NCI-H1436 (cell line): ENCODE measurements around the gene DES.
"Not testable (repeated sequence)": the region's sequence is repeated elsewhere in the genome, so short reads cannot be mapped to it uniquely, and the experiment has no call there.

Experiments used
- DNase-seq: peaks from one replicate; lab custom pipeline; 2025; lab: John Stamatoyannopoulos, UW

Gene DES

GRCh38 chr2:219399716-219400478, 18.3 kb upstream of the DES start:
- no peak for DNase-seq

DNA sequence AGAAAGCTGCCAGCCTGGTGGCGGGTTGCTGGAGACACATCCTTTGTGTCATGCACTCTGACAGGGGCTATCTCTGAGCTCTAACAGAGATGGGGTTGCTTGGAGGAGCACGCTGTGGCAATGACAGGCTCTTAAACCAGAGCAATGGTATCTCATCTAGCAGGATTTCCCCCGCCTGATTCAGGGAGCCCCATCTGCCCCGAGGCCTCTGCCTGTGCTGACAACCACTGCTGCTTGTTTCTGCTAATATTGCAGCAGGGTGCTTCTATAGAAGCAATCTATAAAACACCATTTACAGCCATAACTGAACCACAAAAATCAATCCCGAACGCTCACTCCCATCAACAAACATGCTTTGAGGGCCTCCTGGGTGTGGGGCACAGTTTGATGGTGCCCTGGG, 17.6 kb upstream of the DES start:
- DNase-seq = no peak

DNA sequence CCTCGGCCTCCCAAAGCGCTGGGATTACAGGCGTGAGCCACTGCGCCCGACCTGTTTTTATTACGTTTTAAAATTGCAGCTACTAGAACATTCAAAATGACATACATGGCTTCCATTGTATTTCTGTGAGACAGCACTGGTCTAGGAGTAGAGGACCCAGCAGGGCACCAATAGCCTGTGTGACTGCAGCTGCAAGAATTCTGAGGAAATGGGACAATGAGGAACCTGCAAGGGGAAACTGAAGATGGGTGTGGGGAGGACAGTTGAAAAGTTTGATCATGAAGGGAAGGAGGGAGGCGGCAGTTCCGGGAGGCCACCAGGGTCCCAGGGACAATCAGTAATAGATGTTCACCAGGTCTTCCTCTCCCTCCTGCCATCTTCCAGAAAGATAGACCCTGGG, 16.6 kb upstream of the DES start:
- DNase-seq = no peak

DNA sequence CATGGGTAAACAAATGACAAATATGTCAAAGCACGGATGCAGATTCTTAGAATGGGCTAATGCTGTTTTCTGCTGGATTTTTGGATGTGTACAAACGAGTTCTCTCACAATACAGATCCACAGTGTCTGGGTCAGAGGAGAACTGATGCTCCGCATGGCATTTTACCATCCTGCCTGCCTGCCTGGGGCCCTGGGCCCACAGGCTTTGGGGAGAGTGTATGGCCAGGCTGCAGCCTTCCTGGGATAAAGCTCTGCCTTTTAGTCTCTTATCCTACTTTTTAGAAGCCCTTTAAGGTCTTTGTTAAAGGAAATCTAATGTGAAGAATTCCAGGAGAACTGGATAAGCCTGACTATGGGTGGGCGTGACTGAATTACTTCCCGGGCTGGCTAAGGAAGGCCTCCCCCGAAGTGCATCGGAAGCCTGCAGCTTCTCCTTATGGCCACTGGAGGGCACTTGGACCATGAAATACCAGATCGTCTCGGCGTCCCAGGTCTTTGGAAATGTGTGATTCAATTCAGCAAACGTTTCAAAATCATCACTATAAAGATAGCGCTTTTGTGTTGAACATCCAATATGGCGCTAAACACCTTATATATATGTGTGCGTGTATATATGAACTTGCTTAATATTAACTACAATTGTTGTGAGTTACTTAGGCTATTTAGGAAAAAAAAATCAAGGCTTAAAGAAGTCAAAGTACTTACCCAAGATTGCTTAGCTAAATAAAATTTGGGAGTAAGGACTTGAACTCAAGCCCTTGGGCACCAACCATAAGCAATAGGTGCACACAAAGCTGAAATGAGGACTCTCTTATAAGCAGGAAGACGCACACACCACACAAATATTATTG, 15.3 kb upstream of the DES start:
- DNase-seq = peak; percentile 69

DNA sequence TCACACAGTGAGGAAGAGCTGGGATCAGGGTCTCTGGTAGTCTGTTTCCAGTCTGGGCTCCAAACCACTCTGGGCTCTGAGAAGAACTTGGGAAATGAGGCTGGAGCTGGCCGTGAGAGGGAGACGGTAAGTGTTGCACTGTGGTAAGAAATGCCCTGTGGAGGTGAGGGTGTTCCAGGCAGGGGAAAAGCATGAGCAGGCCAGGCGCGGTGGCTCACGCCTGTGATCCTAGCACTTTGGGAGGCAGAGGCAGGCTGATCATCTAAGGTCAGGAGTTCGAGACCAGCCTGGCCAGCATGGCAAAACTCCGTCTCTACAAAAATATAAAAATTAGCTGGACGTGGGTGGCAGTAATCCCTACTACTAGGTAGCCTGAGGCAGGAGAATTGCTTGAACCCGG, 14.3 kb upstream of the DES start:
- DNase-seq = no peak

DNA sequence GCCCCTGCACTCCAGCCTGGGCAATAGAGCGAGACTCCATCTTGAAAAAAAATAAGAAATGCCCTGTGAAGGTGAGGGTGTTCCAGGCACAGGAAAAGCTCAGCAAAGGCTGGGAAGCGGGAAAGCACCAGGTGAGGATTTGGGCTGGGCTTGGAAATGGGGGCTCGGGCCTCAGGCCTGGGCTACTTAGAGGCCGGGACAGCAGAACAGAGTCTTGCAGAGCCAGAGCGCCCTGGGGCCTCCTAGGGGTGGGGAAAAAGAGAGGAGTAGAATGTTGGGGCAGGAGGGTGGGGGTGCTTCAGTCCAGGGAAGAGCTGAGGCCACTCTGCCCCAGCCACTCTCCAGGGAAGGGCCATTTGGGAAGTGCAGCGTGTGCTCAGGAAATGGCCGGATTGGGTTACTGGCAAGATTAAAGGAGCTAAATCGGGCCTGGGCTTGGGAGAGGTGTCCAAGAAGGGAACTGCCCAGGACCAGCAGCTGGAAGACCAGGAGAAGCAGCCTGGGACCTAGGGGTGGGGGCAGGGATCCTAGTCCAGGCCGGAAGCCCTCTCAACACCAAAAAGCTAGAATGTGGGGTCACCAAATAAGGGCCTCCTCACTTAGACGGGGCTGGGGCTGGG, 13.8 kb upstream of the DES start:
- no peak for DNase-seq

GRCh38 chr2:219404954-219405353, 13.2 kb upstream of the DES start:
- DNase-seq = no peak

DNA sequence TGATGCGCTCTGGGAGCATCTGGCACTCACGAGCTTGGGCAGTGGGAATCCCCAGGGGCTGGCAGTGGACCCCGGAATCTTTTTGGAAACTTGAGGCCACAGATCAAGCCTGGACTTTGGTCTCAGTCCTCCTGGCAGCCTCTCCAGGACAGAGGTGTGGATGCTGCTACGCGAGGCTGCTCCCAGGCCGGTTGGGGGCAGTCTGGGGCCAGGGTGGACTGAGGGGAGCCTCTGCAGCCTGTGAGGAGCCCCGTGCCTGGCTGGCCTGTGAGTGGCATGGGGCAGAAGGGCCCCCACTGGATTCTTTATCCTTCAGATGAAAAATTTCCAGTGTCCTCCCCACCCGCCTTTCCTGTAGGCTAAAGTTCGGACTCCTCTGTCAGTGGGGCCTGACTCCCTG, 12.7 kb upstream of the DES start:
- DNase-seq = no peak

- no peak for DNase-seq
Observed at GRCh38 chr2:219405958-219406860, 12.0 kb upstream of the DES start.

DNA sequence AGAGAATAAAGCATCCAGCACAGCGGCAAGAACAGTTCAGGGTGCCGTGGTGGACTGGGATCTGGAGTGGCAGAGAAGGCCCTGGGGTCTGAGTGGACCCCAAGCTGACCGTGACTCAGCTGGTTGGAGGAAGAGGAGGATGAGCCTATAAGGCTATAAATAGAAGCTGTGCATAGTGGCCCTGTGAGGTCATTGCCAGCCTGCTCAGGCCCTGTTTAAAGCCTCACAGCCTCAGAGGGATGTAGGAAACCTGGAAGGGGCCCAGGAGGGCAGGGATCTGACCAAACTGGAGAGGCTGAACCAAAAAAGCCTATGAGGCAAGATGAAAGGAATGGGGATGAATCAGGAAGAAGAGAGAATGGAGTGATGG, 11.3 kb upstream of the DES start:
- no peak for DNase-seq

GRCh38 chr2:219407343-219407742, 10.8 kb upstream of the DES start:
- not testable (repeated sequence) for DNase-seq

- DNase-seq = no peak
Observed at GRCh38 chr2:219408204-219408603, 10.0 kb upstream of the DES start.

DNA sequence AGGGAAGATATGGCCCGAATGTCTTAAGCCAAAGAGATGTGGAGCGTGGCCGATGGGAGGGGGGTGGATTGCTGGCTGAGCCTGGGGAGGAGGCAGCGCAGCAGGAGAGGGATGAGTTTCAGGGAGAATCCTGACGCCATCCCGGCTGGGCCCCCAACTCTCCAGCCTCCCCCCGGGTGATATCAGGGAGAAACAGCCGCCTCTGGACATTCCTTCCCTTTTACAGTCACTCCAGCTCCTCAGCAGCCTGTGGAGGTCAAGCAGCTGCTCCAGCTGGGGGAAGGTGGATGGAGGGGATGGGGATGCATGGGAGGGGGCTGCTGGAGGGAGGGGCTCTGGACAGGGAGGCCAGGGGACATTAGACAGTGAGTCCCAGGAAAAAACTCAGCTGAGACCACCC, 9.5 kb upstream of the DES start:
- DNase-seq = no peak

GRCh38 chr2:219409619-219410018, 8.6 kb upstream of the DES start:
- no peak for DNase-seq

DNA sequence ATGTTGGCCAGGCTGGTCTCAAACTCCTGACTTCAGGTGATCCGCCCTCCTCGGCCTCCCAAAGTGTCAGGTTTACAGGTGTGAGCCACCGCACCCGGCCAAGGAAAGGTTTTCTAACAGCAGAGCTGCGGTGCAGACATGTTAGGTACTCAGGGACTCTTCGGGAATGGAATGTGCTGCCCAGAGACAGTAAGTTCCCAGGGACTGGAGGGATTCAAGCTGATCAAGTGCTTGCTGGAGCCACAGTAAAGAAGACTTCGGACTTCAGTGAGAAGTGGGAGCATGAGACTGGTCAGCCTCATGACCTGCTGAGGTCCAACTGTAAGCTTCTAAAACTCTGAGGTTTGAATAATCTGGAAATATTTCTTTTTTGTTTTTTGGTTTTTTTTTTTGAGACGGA, 7.8 kb upstream of the DES start:
- no peak for DNase-seq

- no peak for DNase-seq
Observed at GRCh38 chr2:219414857-219415256, 3.3 kb upstream of the DES start.

DNA sequence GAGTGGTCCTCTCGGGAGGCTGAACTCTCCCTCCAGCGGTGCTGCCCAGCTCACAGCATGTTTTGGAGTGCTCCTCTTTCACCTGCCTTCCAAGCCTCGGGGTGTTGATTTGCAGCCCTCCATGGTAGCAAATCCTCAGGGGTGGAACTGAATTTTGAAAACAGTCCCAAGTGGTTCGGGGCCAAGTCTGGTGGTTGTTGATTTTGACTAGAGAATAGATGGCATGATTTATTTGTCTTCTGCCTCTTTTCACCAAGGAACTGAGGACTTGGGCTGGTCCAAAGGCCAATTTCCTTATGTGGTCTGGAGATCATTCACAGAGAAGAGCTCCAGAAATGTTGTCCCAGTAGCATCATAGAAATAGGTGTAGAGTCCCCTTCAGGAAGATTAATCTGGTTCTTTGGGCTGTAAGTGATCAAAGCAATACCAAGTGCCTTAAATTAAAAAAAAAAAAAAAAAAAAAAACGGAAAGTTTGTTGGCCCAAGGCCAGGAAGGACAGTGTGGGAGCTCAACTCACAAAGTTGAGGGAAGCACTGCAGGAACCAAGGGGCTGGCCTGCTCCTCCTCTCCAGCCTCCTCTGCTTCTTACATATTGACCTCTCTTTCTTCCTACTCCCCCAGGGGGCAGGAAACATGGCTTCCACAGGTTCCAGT, 2.5 kb upstream of the DES start:
- DNase-seq = no peak

GRCh38 chr2:219416235-219416602, 2.0 kb upstream of the DES start:
- no peak for DNase-seq

DNA sequence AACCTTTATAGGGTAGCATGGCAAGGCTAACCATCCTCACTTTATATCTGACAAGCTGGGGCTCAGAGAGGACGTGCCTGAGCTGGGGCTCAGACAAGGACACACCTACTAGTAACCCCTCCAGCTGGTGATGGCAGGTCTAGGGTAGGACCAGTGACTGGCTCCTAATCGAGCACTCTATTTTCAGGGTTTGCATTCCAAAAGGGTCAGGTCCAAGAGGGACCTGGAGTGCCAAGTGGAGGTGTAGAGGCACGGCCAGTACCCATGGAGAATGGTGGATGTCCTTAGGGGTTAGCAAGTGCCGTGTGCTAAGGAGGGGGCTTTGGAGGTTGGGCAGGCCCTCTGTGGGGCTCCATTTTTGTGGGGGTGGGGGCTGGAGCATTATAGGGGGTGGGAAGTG, 1.2 kb upstream of the DES start:
- DNase-seq = no peak

GRCh38 chr2:219417374-219417773, 803 bp upstream of the DES start:
- no peak for DNase-seq

GRCh38 chr2:219419012-219419324, 791 bp downstream of the DES start:
- DNase-seq = no peak
